ENCODE data around the gene CXADR. TPM values are rescaled to one million over a fixed set of nuclear protein-coding genes. Genes with fewer than 3 reads are reported as not detected.
"Not testable (repeated sequence)": the region's sequence is repeated elsewhere in the genome, so short reads cannot be mapped to it uniquely, and the experiment has no call there.

Gene CXADR
- total RNA-seq, 3 donors from 2014 or later, result 0.32 to 38.3 (median 36.4) TPM

- Histone ChIP-seq H3K27ac (no peak overlapping the region), H3K27me3 (no peaks in the 10 kb centered on the region), H3K9me3 (no peaks in the 10 kb centered on the region), H3K4me1 (no peaks in the 10 kb centered on the region), H3K36me3 (no peaks in the 10 kb centered on the region), H3K4me3 (no peak overlapping the region)
- no peak for DNase-seq (ENCODE audit: low spot score in 2 of 2)
- TF ChIP-seq CTCF (IDR thresholded peaks at IDR 0.05) (no peak), POLR2A (IDR thresholded peaks at IDR 0.05) (no peak), POLR2AphosphoS5 (IDR thresholded peaks at IDR 0.05) (no peak)
- intact Hi-C loops (cut with DNase I; ENCODE audit: low total_unique reads), result no loop called here
Observed at GRCh38 chr21:17506951-17507350, 5.9 kb upstream of the CXADR start.

GRCh38 chr21:17507591-17507990 lies 5.3 kb upstream of the CXADR start:
- no peak overlapping the region for H3K4me3 ChIP-seq
- TF ChIP-seq POLR2A (IDR thresholded peaks at IDR 0.05) (no peak), POLR2AphosphoS5 (IDR thresholded peaks at IDR 0.05) (no peak), CTCF (IDR thresholded peaks at IDR 0.05) (no peak)
- H3K27ac ChIP-seq, result no peak overlapping the region
- H3K4me1 ChIP-seq, result no peaks in the 10 kb centered on the region
- no peaks in the 10 kb centered on the region for H3K9me3 ChIP-seq
- no peaks in the 10 kb centered on the region for H3K36me3 ChIP-seq
- intact Hi-C loops (cut with DNase I; ENCODE audit: low total_unique reads), result no loop called here
- DNase-seq (ENCODE audit: low spot score in 2 of 2), result no peak
- H3K27me3 ChIP-seq, result no peaks in the 10 kb centered on the region

- DNase-seq (ENCODE audit: low spot score in 2 of 2), result no peak
- Histone ChIP-seq H3K4me3 (peak overlapping the region; percentile 52 to 84 (median 83)), H3K27ac (peak overlapping the region; percentile 67 to 81), H3K4me1 (no peaks in the 10 kb centered on the region), H3K27me3 (no peaks in the 10 kb centered on the region), H3K9me3 (no peaks in the 10 kb centered on the region), H3K36me3 (no peaks in the 10 kb centered on the region)
- intact Hi-C loops (cut with DNase I; ENCODE audit: low total_unique reads), result no loop called here
- TF ChIP-seq CTCF (IDR thresholded peaks at IDR 0.05) (no peak), POLR2AphosphoS5 (IDR thresholded peaks at IDR 0.05) (no peak), POLR2A (IDR thresholded peaks at IDR 0.05) (no peak)
Observed at GRCh38 chr21:17513214-17514123, 626 bp downstream of the CXADR start.

- Histone ChIP-seq H3K27me3 (no peaks in the 10 kb centered on the region), H3K27ac (no peak overlapping the region)
- no peak for TF ChIP-seq CTCF (IDR thresholded peaks at IDR 0.05)
- TF ChIP-seq POLR2A (IDR thresholded peaks at IDR 0.05), result no peak
- TF ChIP-seq POLR2AphosphoS5 (IDR thresholded peaks at IDR 0.05), result no peak
Observed at GRCh38 chr21:17514124-17514845, 1.4 kb downstream of the CXADR start.

GRCh38 chr21:17517008-17517407 lies 4.2 kb downstream of the CXADR start:
- H3K4me3 ChIP-seq; H3K36me3 ChIP-seq; intact Hi-C loops (cut with DNase I; ENCODE audit: low total_unique reads); H3K9me3 ChIP-seq; H3K4me1 ChIP-seq; DNase-seq (ENCODE audit: low spot score in 2 of 2); H3K27ac ChIP-seq; H3K27me3 ChIP-seq: not testable (repeated sequence)

More at GRCh38 chr21:17514124-17514845, 1.4 kb downstream of the CXADR start:
- no peaks in the 10 kb centered on the region for H3K4me1 ChIP-seq
- no peaks in the 10 kb centered on the region for H3K36me3 ChIP-seq
- H3K9me3 ChIP-seq, result no peaks in the 10 kb centered on the region
- peak overlapping the region in 2 of 3 donors; percentile 83 to 84 for H3K4me3 ChIP-seq
- intact Hi-C loops (cut with DNase I; ENCODE audit: low total_unique reads), result no loop called here
- no peak for DNase-seq (ENCODE audit: low spot score in 2 of 2)

Data from breast epithelium (tissue), 4 donors.